ENCODE data around the gene RNF169. TPM values are rescaled to one million over a fixed set of nuclear protein-coding genes. Genes with fewer than 3 reads are reported as not detected.

Gene RNF169
- total RNA-seq, 1 donor from 2014 or later, result 36.2 TPM

GRCh38 chr11:74770456-74770855 lies 21.8 kb downstream of the RNF169 start:
- DNase-seq, result peak; percentile 76

DNA sequence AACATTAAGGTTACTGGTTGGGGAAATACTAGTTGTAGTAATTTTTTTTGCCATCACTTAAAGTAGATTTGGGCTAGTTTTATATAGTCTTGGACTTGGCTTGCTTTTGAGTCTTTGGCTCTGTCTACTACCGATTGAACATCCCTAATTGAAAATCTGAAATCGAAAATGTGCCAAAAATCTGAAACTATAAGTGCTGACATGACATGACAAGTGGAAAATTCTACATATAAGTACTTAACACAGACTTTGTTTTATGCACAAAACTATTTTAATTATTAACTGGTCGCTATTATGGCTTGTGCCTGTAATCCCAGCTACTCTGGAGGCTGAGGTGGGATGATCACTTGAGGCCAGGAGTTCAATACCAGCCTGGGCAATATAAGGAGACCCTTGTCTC lies 22.5 kb downstream of the RNF169 start:
- DNase-seq, result no peak

DNA sequence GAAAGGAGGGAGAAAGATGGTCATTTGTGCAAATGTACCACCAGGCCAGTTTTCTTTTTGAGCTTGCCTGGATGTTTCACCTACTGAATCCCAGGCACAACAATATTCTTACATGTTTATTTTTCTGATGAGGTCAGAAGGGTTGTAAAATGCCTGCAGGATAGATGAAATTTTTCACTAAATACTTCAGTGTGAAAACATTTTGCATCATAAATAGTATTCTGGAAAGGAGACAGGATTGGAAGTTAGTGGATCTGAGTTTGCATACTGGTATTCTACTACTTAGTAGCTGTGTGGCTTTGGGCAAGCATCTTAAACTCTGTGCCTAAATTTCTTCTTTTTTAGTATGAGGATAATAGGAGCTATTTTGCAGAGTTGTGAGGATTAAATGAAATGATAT lies 24.8 kb downstream of the RNF169 start:
- DNase-seq, result no peak

DNA sequence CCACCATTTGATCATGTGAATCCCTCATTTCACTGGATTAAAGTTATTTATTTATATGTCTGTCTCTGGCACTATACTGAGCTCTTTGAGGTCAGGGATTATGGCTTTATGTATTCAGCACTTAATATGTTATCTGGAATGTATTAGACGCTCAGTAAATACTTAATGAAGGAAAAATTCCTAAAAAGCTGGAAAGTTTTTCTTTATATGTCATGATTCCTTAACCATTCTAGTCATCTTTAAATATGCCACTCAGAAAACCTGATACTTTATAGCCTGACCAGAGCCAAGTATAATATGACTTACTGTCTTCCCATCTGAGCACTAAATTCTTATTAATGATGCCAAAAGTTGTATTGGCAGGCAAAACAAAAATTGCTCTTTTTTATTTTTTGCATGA lies 27.1 kb downstream of the RNF169 start:
- no peak for DNase-seq

DNA sequence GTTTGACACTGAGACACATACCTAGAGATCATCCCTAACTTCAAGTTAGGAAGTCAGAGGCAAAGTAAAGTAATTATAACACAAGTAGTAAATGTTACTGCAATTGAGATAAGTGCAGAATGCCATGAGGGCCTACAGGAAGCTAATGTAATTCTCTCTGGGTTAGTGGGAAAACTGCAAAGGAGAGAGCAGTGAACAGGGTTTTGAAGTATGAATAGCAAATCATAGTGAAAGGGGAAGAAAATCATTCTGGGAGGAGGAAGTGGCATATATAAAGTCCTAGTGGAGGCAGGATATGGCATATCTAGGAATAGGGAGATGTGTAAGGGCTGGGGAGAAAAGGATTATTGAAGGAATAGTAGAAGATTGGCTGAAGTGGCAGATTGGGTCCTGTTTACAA lies 27.9 kb downstream of the RNF169 start:
- DNase-seq, result no peak

DNA sequence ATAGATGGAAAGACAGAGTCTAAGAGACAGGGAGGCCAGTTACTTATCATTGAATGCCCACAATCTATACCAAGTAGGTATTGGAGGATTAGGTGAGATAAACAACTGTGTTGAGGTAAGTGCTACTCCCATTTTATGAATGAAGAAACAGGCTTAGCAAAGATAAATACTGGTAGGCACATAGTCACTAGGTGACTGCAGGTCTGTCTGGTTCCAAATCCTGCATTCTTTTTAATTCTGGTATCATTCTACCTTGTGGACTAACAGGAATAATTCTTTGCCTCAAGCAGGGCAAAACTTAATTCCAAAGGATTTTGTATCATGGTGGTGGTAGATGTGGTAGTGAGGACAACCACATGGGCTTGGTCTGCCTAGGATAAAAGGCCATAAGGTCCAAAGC lies 28.4 kb downstream of the RNF169 start:
- DNase-seq, result no peak

DNA sequence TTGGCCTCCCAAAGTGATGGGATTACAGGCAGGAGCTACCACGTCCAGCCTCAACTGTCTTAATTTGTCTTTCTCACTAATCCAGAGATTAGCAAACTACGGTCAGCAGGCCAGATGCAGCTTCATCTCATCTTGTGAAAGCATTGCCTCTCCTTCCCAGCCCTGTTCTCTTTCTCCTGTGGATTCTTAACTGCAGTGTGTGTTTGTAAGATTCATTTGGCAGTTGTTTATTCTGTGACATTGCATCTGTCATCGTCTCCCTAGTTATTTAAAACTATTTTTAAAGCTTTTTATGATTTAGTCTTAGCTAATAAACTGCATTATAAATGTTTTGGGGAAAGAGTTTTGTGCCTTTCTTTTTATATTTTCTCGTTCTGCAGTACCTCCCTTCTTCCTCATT lies 29.2 kb downstream of the RNF169 start:
- no peak for DNase-seq

DNA sequence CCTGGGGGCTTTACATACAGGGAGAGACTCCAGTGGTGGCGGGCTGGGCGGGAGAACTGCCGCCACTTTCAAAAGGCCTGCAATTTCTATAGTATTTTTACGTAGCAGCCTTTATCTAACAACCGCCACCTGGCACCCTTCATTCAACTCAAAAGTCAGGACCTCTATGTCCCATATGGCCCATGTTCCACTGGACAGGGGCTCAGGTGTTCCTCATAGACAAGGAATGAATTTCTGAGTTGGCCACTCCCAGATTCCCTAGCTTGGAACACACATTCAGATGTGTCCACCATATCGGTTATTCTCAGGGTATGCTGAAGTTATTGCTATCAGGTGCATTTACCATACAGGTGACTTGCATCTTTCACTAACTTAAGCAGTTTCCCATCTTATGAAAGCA lies 29.9 kb downstream of the RNF169 start:
- DNase-seq, result no peak

DNA sequence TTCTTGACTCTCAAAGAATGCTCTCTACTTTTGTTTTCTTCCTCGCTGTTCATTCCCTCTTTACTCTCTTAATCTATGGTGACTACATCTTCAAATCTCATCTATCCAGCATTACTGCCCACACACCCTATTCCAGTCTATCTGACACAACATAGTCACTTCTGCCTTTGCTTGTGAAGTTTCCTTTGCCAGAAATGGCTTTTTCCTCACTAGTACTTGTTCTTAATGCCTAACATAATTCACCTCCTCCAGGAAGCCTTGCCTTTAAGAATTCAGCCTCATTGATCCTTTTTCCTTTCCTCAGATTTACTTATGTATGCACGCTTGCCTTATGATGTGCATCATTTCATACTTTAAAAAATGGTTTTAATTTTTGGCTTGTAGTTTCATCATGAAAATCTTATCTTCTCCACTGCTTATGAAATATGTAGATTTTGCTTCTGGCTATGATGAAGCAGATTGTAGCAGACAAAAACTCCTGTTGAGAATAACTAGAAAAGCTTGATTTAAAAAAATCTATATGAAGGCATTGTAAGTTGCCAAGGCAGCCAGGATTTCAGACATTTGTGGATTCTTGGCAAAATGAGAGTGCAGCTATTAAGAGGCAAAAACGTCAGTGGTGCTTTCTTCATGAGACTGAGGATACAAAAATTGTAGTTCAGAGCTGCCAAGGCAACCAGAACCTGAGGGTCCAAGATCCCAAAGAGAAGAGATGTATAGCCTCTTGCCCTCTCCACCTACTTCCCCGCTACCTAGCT lies 31.8 kb downstream of the RNF169 start:
- no peak for DNase-seq

- DNase-seq, result peak; percentile 82
Measured at GRCh38 chr11:74783241-74783871, 34.7 kb downstream of the RNF169 start.

- peak; percentile 9 for DNase-seq
Measured at GRCh38 chr11:74784234-74784633, 35.6 kb downstream of the RNF169 start.

GRCh38 chr11:74784726-74785125 lies 36.1 kb downstream of the RNF169 start:
- no peak for DNase-seq

DNA sequence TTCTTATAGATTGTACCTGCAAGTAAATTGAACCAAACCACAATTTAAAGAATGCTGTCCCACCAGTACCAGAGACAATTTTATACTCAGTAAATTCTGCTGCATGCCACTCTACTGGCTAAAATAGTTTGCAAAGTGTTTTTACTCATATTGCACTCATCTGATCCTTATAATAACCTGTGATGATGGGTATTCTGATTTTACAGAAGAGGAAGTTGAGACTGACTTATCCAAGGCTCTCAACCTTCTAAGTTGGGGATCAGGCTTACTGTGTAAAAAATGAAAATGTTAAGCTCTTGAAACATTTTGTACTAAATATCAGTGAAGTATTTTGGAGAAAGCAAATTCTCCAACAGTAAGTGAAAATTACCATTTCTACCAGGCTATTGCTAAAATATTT lies 37.9 kb downstream of the RNF169 start:
- DNase-seq, result no peak

GRCh38 chr11:74791333-74792100 lies 42.9 kb downstream of the RNF169 start:
- no peak for DNase-seq

DNA sequence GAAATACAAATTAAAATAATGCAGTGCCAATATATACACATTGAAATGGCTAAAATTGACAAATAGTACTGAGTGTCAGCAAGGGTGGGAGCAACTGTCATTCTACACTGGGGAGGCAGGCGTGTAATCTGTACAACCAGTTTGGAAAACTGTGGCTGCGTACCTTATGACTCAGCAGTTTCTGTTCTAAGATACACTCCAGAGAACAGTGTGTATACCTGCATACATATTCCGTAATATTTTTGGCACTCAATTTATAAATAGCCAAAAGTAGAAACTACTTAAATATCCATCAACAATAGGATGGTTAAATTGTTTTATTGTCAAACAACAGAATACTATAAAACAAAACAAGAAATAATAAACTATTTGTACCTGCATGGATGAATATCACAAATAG lies 57.6 kb downstream of the RNF169 start:
- no peak for DNase-seq

GRCh38 chr11:74809801-74810200 lies 61.2 kb downstream of the RNF169 start:
- no peak for DNase-seq

GRCh38 chr11:74815966-74816365 lies 67.3 kb downstream of the RNF169 start:
- DNase-seq, result peak; percentile 67

DNA sequence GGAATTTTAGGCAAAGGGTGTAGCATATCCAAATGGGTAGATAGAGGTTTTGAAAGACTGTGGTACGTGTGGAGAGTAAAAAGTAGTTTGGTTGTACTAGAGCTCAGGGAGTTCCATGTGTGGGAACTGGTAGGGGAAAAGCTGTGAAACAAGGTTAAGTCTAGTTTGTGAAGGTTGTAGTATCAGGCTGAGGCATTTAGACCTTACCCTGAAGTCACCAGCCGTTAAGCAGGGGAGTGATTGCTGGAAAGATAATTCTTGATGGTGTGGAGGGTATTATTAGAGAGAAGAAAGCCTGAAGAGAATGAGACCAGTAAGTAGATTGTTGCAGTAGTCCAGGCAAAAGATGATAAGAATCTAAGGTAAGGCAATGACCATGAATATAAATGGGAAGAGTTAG lies 68.0 kb downstream of the RNF169 start:
- no peak for DNase-seq

- DNase-seq, result peak; percentile 46
Measured at GRCh38 chr11:74818283-74818946, 69.8 kb downstream of the RNF169 start.

DNA sequence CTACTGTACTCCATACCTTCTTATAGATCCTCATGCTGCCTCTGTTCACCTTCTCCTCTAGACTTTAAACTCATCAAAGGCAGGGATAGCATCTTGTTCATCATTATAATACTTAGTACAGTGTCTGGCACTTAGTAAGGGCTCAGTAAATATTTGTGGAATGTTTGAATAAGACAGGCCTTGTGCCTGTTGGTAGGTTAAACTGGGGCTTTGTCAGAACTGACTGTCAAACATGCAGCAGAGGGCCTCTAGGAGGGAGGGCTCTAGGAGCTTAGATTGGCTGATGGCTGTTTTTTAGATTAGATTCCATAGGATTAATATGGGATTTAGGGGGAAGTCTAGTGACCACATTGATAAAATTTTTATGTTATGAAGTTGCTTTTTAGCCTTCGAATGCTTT lies 70.8 kb downstream of the RNF169 start:
- DNase-seq, result peak; percentile 28

GRCh38 chr11:74820763-74821162 lies 72.1 kb downstream of the RNF169 start:
- peak; percentile 94 for DNase-seq

DNA sequence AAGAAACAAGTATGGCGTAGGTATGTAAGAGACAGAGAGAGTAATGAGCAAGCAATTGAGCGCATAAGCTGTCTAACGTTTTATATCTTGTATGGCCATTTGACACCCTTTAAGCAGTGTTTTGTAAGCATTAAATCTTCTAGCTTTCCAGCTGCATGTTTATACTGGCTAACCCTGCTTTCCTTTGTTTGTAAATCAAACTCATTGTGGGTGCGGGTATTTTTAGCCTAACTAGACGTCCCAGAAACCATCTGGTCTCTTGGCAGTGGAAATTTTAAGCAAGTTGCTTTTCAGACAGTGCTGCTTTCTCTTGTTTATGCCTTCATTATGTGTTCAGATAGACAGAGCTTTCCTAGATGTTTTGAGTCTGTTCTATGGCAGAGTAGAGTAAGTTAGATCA lies 73.5 kb downstream of the RNF169 start:
- peak; percentile 89 for DNase-seq

GRCh38 chr11:74824285-74824982 lies 75.8 kb downstream of the RNF169 start:
- no peak for DNase-seq

All from dermis blood vessel endothelial cell (primary cell).